A673 (cell line): ENCODE results near the gene PCNX1. TPM values are rescaled to one million over a fixed set of nuclear protein-coding genes. Genes with fewer than 3 reads are reported as not detected.

Source experiments
- BruUV-seq: library from RNA; stranded (reverse); fragments of 400-500 nt; replicated peaks from 2 replicates; lab custom pipeline; 2021; lab: Mats Ljungman, UMichigan
- CTCF ChIA-PET: fragments of 300-600 bp; sonication (Branson Sonifier 250); formaldehyde crosslinking; loops from one replicate; lab custom pipeline; 2022; ENCODE audit warnings: antibody characterized with exemption; lab: Charles Lee
- POLR2A ChIA-PET: fragments of 300-600 bp; sonication (Branson Sonifier 250); formaldehyde crosslinking; loops from one replicate; lab custom pipeline; 2022; ENCODE audit warnings: antibody characterized with exemption; ENCODE audit not compliant: low non-redundant PET; lab: Charles Lee
- DNase-seq: peaks from one replicate; pipeline ENCODE4 v3.0.0-alpha.2; 2015; ENCODE audit warnings: low spot score
- H3K27ac ChIP-seq: fragments of 200-600 bp; sonication (generic); 2 replicates; pipeline ENCODE4 v1.5.1; 2016; ENCODE audit warnings: mixed run types, low read depth, mild to moderate bottlenecking, mixed read lengths, antibody characterized with exemption, low read length; ENCODE audit not compliant: poor library complexity, severe bottlenecking
- H3K27me3 ChIP-seq: fragments of 200-600 bp; sonication (generic); replicated peaks from 2 replicates; pipeline ENCODE4 v1.6.1; 2017; ENCODE audit warnings: mixed run types, low read depth, mild to moderate bottlenecking, mixed read lengths, antibody characterized with exemption, low read length; ENCODE audit not compliant: insufficient read depth, poor library complexity
- H3K36me3 ChIP-seq: fragments of 200-600 bp; sonication (generic); 2 replicates; pipeline ENCODE4 v1.6.1; 2016; ENCODE audit warnings: mixed run types, mild to moderate bottlenecking, mixed read lengths, antibody characterized with exemption, low read length; ENCODE audit not compliant: insufficient read depth, poor library complexity, severe bottlenecking
- H3K4me1 ChIP-seq: fragments of 200-600 bp; sonication (generic); 2 replicates; pipeline ENCODE4 v1.6.1; 2017; ENCODE audit warnings: mixed run types, mild to moderate bottlenecking, mixed read lengths, antibody characterized with exemption, low read length; ENCODE audit not compliant: insufficient read depth, poor library complexity, severe bottlenecking
- H3K4me3 ChIP-seq: fragments of 200-600 bp; sonication (generic); 2 replicates; pipeline ENCODE4 v1.5.1; 2016; ENCODE audit warnings: low read depth, mixed run types, mild to moderate bottlenecking, mixed read lengths, low read length; ENCODE audit not compliant: poor library complexity, severe bottlenecking
- H3K9me3 ChIP-seq: fragments of 200-600 bp; sonication (generic); 2 replicates; pipeline ENCODE4 v1.6.1; 2016; ENCODE audit warnings: mixed run types, low read depth, mild to moderate bottlenecking, mixed read lengths, antibody characterized with exemption, low read length; ENCODE audit not compliant: poor library complexity, severe bottlenecking
- EZH2 ChIP-seq: fragments of 200-600 bp; sonication (generic); IDR thresholded peaks from 2 replicates; pipeline ENCODE4 v1.6.1; 2017; ENCODE audit warnings: borderline replicate concordance, low read depth, mild to moderate bottlenecking, mixed read lengths, antibody characterized with exemption, low read length; ENCODE audit not compliant: poor library complexity, severe bottlenecking
- intact Hi-C: fragments of 100-400 bp; cut with micrococcal nuclease; formaldehyde crosslinking; loops from one replicate; pipeline ENCODE4 v1.10.0; 2022; ENCODE audit not compliant: unreplicated experiment
- total RNA-seq: library from RNA; stranded (reverse); gene quantifications from 2 replicates; pipeline ENCODE4 v1.2.3, GENCODE V29; 2021
- TF ChIP-seq, protein P1 (sequence below): fragments of 300-800, 200-600 bp; sonication (generic); conservative IDR thresholded peaks from 2 replicates; pipeline ENCODE4 v1.5.1; 2017; ENCODE audit warnings: low read depth, mild to moderate bottlenecking, antibody characterized with exemption, low read length, moderate library complexity, mixed read lengths

The PCNX1 gene
- total RNA-seq, 1 experiment from 2014 or later = 60.7 TPM

DNA sequence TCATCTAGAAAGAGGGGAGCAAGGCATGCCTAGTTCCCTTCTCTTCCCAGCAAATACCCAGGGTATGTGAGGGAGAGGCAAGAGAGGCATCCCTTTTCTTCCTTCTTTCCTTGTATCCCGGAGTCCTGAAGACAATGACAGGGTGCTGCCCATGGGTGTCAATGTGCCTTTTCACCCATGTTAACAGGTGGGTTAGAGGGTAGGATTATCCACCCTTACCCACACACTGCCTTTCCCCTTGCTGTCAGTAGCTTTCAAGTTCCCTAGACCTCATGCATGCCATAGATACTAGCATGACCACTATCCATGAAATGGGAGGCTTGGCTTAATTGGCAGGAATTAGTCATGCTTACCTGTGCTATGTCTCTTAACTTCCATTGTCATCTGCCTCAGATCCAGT lies 36.3 kb upstream of the PCNX1 start:
- no peak overlapping the region for H3K4me3 ChIP-seq
- H3K27ac ChIP-seq = no peak overlapping the region
- H3K36me3 ChIP-seq = no peaks in the 10 kb centered on the region
- no peaks in the 10 kb centered on the region for H3K27me3 ChIP-seq
- intact Hi-C loops = no loop called here
- ChIA-PET POLR2A (no interaction called here), CTCF (no interaction called here)
- H3K4me1 ChIP-seq = no peaks in the 10 kb centered on the region
- no peak for TF ChIP-seq EZH2
- TF ChIP-seq, protein P1, sequence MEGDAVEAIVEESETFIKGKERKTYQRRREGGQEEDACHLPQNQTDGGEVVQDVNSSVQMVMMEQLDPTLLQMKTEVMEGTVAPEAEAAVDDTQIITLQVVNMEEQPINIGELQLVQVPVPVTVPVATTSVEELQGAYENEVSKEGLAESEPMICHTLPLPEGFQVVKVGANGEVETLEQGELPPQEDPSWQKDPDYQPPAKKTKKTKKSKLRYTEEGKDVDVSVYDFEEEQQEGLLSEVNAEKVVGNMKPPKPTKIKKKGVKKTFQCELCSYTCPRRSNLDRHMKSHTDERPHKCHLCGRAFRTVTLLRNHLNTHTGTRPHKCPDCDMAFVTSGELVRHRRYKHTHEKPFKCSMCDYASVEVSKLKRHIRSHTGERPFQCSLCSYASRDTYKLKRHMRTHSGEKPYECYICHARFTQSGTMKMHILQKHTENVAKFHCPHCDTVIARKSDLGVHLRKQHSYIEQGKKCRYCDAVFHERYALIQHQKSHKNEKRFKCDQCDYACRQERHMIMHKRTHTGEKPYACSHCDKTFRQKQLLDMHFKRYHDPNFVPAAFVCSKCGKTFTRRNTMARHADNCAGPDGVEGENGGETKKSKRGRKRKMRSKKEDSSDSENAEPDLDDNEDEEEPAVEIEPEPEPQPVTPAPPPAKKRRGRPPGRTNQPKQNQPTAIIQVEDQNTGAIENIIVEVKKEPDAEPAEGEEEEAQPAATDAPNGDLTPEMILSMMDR = no peak
- no peak for DNase-seq
- peaks cover 21% of the 10 kb centered on the region for H3K9me3 ChIP-seq
- no TSS peak for BruUV-seq

DNA sequence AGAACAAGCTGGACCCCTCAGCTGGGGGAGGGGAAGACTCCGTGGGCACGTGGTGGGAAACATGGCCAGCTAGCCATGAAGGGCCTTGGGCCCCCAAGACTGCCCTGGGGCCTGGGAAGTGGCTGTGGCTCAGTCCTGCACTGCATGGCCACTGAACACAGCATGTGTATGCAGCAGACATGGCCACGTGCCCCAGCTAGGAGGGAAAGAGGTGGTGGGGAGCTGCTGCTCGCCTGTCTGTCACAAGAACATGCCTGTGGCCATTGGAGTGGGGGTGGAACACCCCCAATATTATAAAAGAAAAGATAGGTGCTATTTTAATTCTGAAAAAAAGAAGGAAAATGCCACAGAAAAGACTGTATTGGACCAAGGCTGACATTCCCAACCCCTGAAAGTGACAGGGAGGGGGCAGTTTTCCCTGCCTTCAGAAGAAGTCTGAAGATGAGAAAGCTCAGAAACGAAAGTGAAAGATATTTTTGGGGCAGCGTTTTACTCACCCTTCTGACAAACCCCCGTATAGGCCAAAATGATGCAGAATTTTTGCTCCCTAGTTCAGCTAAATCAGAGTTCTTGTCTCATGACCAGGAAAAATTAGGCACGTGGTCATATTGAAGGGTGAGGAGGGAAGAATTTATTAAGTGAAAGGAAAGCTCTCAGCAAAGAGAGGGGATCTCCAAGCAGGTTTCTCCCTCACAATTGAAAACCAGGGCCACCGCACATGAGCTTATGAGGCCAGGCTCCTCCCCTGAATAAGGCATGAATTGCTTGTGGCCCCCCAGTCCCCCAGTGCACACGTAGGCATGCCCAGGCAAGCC lies 35.2 kb upstream of the PCNX1 start:
- DNase-seq = no peak
- no peaks in the 10 kb centered on the region for H3K36me3 ChIP-seq
- no peaks in the 10 kb centered on the region for H3K4me1 ChIP-seq
- CTCF ChIA-PET = no interaction called here
- peaks cover 18% of the 10 kb centered on the region for H3K9me3 ChIP-seq
- POLR2A ChIA-PET = no interaction called here
- H3K27ac ChIP-seq = no peak overlapping the region
- H3K27me3 ChIP-seq = no peaks in the 10 kb centered on the region
- TF ChIP-seq, protein P1 = no peak
- no peak for TF ChIP-seq EZH2
- intact Hi-C loops = no loop called here
- no TSS peak for BruUV-seq
- H3K4me3 ChIP-seq = no peak overlapping the region

DNA sequence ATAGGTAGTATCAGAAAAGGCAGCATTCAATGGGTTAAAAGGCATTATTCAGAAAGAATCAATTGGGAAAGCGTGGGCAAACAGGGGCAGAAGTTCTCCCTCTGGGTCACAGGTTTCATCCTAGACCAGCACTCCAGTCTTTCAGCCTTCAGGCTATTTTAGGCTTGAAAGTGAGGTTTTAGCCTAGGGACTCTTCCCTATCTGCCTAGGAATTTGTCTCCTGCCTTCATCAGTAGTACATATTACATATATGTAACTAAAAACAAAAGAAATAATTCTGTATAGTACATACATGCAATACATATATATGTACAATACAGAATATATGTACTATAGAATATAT lies 34.6 kb upstream of the PCNX1 start:
- H3K4me1 ChIP-seq = no peaks in the 10 kb centered on the region
- no TSS peak for BruUV-seq
- no peaks in the 10 kb centered on the region for H3K27me3 ChIP-seq
- no peak overlapping the region for H3K4me3 ChIP-seq
- intact Hi-C loops = no loop called here
- no peak for TF ChIP-seq EZH2
- TF ChIP-seq, protein P1 = no peak
- no peak overlapping the region for H3K27ac ChIP-seq
- no peaks in the 10 kb centered on the region for H3K36me3 ChIP-seq
- DNase-seq = no peak
- H3K9me3 ChIP-seq = peaks cover 18% of the 10 kb centered on the region
- POLR2A ChIA-PET = no interaction called here
- CTCF ChIA-PET = no interaction called here
